Activated CD4-positive, alpha-beta T cell treated with anti-CD3 and anti-CD28 coated beads, Interleukin-2, amount 10 ng/mL, durations not matched to agents 24 days and 14 days (primary cell): ENCODE results near the gene GNLY. TPM values are rescaled to one million over a fixed set of nuclear protein-coding genes. Genes with fewer than 3 reads are reported as not detected.
A peak's percentile ranks its signal among the peaks of the same experiment; 100 is the strongest.

Experiments
- DNase-seq: peaks from one replicate; pipeline ENCODE4 v3.0.0; 2022
- H3K27ac Mint-ChIP-seq: one replicate; pipeline ENCODE4 v1.8.0; 2022; ENCODE audit warnings: mild to moderate bottlenecking, mixed read lengths
- H3K27me3 Mint-ChIP-seq: one replicate; pipeline ENCODE4 v1.8.0; 2022; ENCODE audit warnings: mixed read lengths
- H3K36me3 Mint-ChIP-seq: one replicate; pipeline ENCODE4 v1.8.0; 2022; ENCODE audit warnings: low read depth, mild to moderate bottlenecking, mixed read lengths
- H3K4me1 Mint-ChIP-seq: one replicate; pipeline ENCODE4 v1.8.0; 2021; ENCODE audit warnings: mixed read lengths
- H3K4me3 Mint-ChIP-seq: one replicate; pipeline ENCODE4 v1.8.0; 2022; ENCODE audit warnings: mild to moderate bottlenecking, moderate library complexity, mixed read lengths
- H3K9me3 Mint-ChIP-seq: one replicate; pipeline ENCODE4 v1.8.0; 2021; ENCODE audit warnings: mixed read lengths
- intact Hi-C: fragments of 100-400 bp; cut with micrococcal nuclease; formaldehyde crosslinking; loops from one replicate; pipeline ENCODE4 v1.15.1; 2023
- total RNA-seq: library from RNA; stranded (reverse); gene quantifications from 2 replicates; pipeline ENCODE4 v1.2.3, GENCODE V29; 2022

The GNLY gene
- total RNA-seq, 1 donor from 2014 or later, result 54.1 TPM

- Mint-ChIP-seq H3K4me3 (no peak overlapping the region), H3K4me1 (peaks cover 3% of the 10 kb centered on the region), H3K9me3 (peaks cover 5% of the 10 kb centered on the region), H3K36me3 (no peaks in the 10 kb centered on the region), H3K27ac (no peak overlapping the region), H3K27me3 (peaks cover 29% of the 10 kb centered on the region)
- no peak for DNase-seq
- intact Hi-C loops, result loop anchor here (5.0 kb wide), 1 partner anchor 357 kb away; no protein-coding TSS in a partner anchor
Observed at GRCh38 chr2:85725451-85725850, 31.3 kb downstream of the GNLY start.

GRCh38 chr2:85727798-85728197 is 33.6 kb downstream of the GNLY start:
- no peak for DNase-seq
- intact Hi-C loops, result loop anchor here (5.0 kb wide), 1 partner anchor 355 kb away; no protein-coding TSS in a partner anchor
- Mint-ChIP-seq H3K4me3 (no peak overlapping the region), H3K27ac (no peak overlapping the region), H3K9me3 (no peaks in the 10 kb centered on the region), H3K27me3 (peaks cover 29% of the 10 kb centered on the region), H3K4me1 (peaks cover 3% of the 10 kb centered on the region), H3K36me3 (no peaks in the 10 kb centered on the region)

DNA sequence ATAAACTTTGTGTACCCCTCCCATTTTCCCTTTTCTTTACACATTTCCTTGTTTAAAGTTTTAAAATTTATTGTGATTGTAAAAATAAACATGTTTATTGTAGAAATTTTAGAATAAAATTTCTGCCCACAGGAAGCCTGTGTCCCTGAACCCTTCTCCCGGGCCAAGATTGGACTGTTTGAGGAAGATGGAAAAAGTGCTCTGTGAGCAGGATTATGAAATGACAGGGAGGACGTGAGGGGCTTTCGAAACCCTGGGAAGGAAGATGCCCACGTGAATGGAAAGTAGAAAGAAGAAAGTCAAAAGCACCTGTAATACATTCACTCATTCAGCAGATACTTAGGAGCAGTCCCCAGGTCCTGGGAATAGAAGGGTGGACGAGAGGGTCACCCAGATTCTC is 34.2 kb downstream of the GNLY start:
- intact Hi-C loops, result loop anchor here (5.0 kb wide), 1 partner anchor 354 kb away; no protein-coding TSS in a partner anchor
- H3K4me1 Mint-ChIP-seq, result peaks cover 3% of the 10 kb centered on the region
- peaks cover 29% of the 10 kb centered on the region for H3K27me3 Mint-ChIP-seq
- H3K27ac Mint-ChIP-seq, result no peak overlapping the region
- H3K4me3 Mint-ChIP-seq, result no peak overlapping the region
- H3K9me3 Mint-ChIP-seq, result no peaks in the 10 kb centered on the region
- H3K36me3 Mint-ChIP-seq, result no peaks in the 10 kb centered on the region
- DNase-seq, result no peak

GRCh38 chr2:85728883-85729824 is 35.0 kb downstream of the GNLY start:
- DNase-seq, result peak; percentile 93
- Mint-ChIP-seq H3K27ac (no peak overlapping the region), H3K4me3 (no peak overlapping the region), H3K27me3 (peaks cover 32% of the 10 kb centered on the region), H3K4me1 (peaks cover 3% of the 10 kb centered on the region), H3K9me3 (no peaks in the 10 kb centered on the region), H3K36me3 (no peaks in the 10 kb centered on the region)
- intact Hi-C loops, result loop anchor here (1.0 to 5.0 kb wide), 2 partner anchors 85 to 353 kb away; no protein-coding TSS in a partner anchor

- H3K4me3 Mint-ChIP-seq, result no peak overlapping the region
- peaks cover 3% of the 10 kb centered on the region for H3K4me1 Mint-ChIP-seq
- no peaks in the 10 kb centered on the region for H3K9me3 Mint-ChIP-seq
- peaks cover 37% of the 10 kb centered on the region for H3K27me3 Mint-ChIP-seq
- no peak for DNase-seq
- intact Hi-C loops, result loop anchor here (1.0 to 5.0 kb wide), 2 partner anchors 84 to 352 kb away; no protein-coding TSS in a partner anchor
- H3K27ac Mint-ChIP-seq, result no peak overlapping the region
- no peaks in the 10 kb centered on the region for H3K36me3 Mint-ChIP-seq
Observed at GRCh38 chr2:85729825-85730510, 35.8 kb downstream of the GNLY start.

DNA sequence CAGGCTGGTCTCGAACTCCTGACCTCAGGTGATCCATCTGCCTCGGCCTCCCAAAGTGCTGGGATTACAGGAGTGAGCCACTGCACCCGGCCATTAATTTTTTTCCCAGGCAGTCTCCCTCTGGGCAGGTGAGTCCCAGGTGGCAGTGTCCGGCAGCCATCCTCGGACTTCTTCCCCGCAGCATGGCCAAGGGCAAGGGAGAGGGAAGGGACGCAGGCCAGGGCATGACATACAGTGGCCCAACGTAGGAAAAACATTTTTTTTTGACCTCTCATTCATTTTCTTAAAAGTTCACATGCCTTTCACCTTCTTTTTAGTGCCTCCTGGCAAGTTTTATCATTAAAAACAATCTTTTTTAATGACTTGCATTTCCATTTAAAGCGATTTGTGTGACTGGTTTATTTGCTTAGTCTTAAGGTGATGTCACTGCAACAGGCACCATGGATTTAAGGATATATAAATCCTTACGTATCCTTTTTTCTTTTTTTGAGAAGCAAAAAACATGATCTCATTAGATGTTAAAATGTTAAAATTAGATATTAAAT is 36.6 kb downstream of the GNLY start:
- Mint-ChIP-seq H3K9me3 (no peaks in the 10 kb centered on the region), H3K27ac (no peak overlapping the region), H3K4me1 (peaks cover 3% of the 10 kb centered on the region), H3K4me3 (no peak overlapping the region), H3K27me3 (peaks cover 35% of the 10 kb centered on the region), H3K36me3 (no peaks in the 10 kb centered on the region)
- intact Hi-C loops, result no loop called here
- no peak for DNase-seq

- intact Hi-C loops, result no loop called here
- H3K4me3 Mint-ChIP-seq, result no peak overlapping the region
- H3K27me3 Mint-ChIP-seq, result peaks cover 37% of the 10 kb centered on the region
- H3K9me3 Mint-ChIP-seq, result no peaks in the 10 kb centered on the region
- H3K27ac Mint-ChIP-seq, result no peak overlapping the region
- no peaks in the 10 kb centered on the region for H3K36me3 Mint-ChIP-seq
- no peak for DNase-seq
- peaks cover 3% of the 10 kb centered on the region for H3K4me1 Mint-ChIP-seq
Observed at GRCh38 chr2:85731606-85732005, 37.4 kb downstream of the GNLY start.

DNA sequence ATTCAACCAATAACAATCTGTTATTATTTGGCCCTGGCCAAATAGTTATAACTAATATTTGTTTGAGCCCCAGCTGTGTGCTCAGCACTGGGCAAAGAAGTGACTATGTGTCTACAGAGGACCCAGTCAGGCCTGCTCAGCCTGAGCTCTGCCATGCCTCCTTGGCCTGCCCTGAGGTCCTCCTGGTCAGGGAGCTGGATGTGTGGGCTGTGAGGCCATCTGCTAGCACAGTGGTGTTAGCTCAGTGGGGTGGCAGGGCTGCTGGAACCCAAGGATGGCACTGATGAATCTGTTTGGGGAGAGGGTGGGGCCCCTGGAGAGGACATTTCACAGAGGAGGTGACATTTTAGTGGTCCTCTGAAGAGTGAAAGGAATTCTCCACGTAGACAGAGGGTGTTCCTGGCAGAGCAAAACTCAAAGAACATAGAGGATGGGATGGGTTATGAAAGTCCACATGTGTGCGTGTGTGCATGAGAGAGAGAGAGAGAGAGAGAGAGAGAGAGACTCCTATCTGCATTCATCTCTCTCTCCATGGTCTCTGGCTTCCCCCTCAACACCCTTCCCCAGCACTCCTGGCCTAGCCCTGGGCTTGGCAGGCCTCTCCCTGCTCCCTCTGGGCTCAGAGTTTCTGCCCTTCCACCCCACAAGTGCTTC is 38.4 kb downstream of the GNLY start:
- Mint-ChIP-seq H3K27me3 (peaks cover 41% of the 10 kb centered on the region), H3K36me3 (no peaks in the 10 kb centered on the region), H3K9me3 (no peaks in the 10 kb centered on the region), H3K27ac (no peak overlapping the region), H3K4me1 (peaks cover 4% of the 10 kb centered on the region), H3K4me3 (no peak overlapping the region)
- intact Hi-C loops, result no loop called here
- no peak for DNase-seq

DNA sequence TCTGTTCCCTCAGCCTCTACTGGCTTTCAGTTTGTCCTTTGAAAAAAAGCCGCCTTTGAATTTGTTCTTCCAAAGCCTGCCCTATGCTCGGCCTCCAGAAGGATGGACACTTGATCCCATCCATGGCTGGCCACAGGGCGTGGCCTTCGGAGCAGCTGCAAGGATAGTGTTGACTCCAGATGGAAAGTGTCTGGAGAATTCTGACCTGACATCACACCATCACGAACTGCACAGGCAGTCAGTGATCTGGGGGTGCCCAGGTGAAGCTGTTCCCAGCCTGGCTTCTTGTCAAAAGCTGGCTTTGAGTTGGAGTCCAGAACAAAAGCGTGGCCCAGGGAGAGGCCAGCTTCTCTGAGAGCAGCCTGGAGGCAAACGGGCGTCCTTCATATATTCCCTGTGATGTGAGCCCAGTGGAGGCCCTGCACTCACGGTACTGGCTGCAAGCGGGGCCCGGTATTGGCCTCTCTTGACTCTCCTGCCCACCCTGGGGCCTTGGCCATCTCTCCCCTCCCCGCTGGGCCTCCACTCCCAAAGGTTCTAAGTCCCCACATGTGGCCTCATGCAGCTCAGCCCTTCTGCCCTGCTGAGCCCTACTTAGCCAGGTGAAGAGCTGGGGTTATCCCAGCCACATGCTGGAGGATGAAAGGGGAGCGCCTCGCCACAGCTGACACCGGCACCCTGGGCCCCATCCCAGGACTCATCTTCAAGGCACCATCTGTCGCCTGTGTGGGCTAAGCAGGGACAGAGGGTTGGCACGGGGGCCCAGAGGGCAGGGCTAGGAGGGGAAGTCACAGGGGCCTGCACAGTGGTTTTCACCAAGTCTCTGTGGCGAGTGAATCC is 39.2 kb downstream of the GNLY start:
- Mint-ChIP-seq H3K36me3 (no peaks in the 10 kb centered on the region), H3K4me1 (peaks cover 4% of the 10 kb centered on the region), H3K27me3 (peaks cover 40% of the 10 kb centered on the region), H3K27ac (no peak overlapping the region), H3K4me3 (no peak overlapping the region), H3K9me3 (no peaks in the 10 kb centered on the region)
- no peak for DNase-seq
- intact Hi-C loops, result no loop called here

GRCh38 chr2:85734015-85734414 is 39.9 kb downstream of the GNLY start:
- Mint-ChIP-seq H3K27me3 (peaks cover 40% of the 10 kb centered on the region), H3K4me1 (peaks cover 4% of the 10 kb centered on the region)
- intact Hi-C loops, result no loop called here

GRCh38 chr2:85734942-85735608 is 40.9 kb downstream of the GNLY start:
- Mint-ChIP-seq H3K4me1 (peaks cover 2% of the 10 kb centered on the region), H3K27me3 (peaks cover 40% of the 10 kb centered on the region), H3K27ac (no peak overlapping the region), H3K4me3 (no peak overlapping the region), H3K36me3 (no peaks in the 10 kb centered on the region), H3K9me3 (no peaks in the 10 kb centered on the region)
- DNase-seq, result no peak
- intact Hi-C loops, result no loop called here

More at GRCh38 chr2:85734015-85734414, 39.9 kb downstream of the GNLY start:
- H3K27ac Mint-ChIP-seq, result no peak overlapping the region
- H3K4me3 Mint-ChIP-seq, result no peak overlapping the region
- H3K9me3 Mint-ChIP-seq, result no peaks in the 10 kb centered on the region
- no peak for DNase-seq
- no peaks in the 10 kb centered on the region for H3K36me3 Mint-ChIP-seq

GRCh38 chr2:85735691-85736090 is 41.5 kb downstream of the GNLY start:
- DNase-seq, result no peak
- Mint-ChIP-seq H3K27ac (no peak overlapping the region), H3K9me3 (no peaks in the 10 kb centered on the region), H3K4me1 (peaks cover 2% of the 10 kb centered on the region), H3K36me3 (no peaks in the 10 kb centered on the region), H3K27me3 (peaks cover 45% of the 10 kb centered on the region), H3K4me3 (no peak overlapping the region)
- intact Hi-C loops, result no loop called here
